Liver (tissue), 3 donors: ENCODE measurements around the gene ZBTB17.

Experiments used
- CTCF ChIP-seq: fragments of 150-350 bp; IDR thresholded peaks from 2 replicates; pipeline ENCODE4 v1.5.1; 2017; ENCODE audit warnings: improper control_type of control experiment, low read depth, low read length; ENCODE audit not compliant: missing input control
- GABPA ChIP-seq, 2 donors: IDR thresholded peaks in 1 of 2; conservative IDR thresholded peaks in 1 of 2; 2 replicates each; pipeline ENCODE4 v1.6.1; 2016; ENCODE audit warnings: antibody characterized with exemption in 2 of 2, mild to moderate bottlenecking in 1 of 2, moderate library complexity in 1 of 2
- MAX ChIP-seq: IDR thresholded peaks from 2 replicates; pipeline ENCODE4 v1.6.1; 2016; ENCODE audit warnings: antibody characterized with exemption
- RAD21 ChIP-seq, 2 donors: IDR thresholded peaks; 2 replicates each; pipeline ENCODE4 v1.6.1; 2016; ENCODE audit warnings: antibody characterized with exemption in 2 of 2, mild to moderate bottlenecking in 2 of 2
- YY1 ChIP-seq: IDR thresholded peaks from 2 replicates; pipeline ENCODE4 v1.6.1; 2016; ENCODE audit warnings: antibody characterized with exemption, mild to moderate bottlenecking
- ZBTB33 ChIP-seq: IDR thresholded peaks from 2 replicates; pipeline ENCODE4 v1.6.1; 2016; ENCODE audit warnings: antibody characterized with exemption
- donor health status: healthy.
- donor health status: healthy.

- TF ChIP-seq CTCF (no peak), MAX (no peak), GABPA (IDR thresholded peaks at IDR 0.05 in 1 of 2, conservative IDR thresholded peaks at IDR 0.05 in 1 of 2) (no peak), YY1 (no peak), ZBTB33 (no peak), RAD21 (IDR thresholded peaks at IDR 0.05) (no peak)
Measured at GRCh38 chr1:15935056-15935950, 40.6 kb downstream of the ZBTB17 start.
